Testis (tissue), 2 donors: Measurements from ENCODE around the gene TAS2R46.

Experiments
- POLR2A ChIP-seq: fragments of 450-650 bp; IDR thresholded peaks from one replicate; pipeline ENCODE4 v1.6.1; 2017; ENCODE audit warnings: antibody characterized with exemption, mild to moderate bottlenecking, moderate library complexity
- TF ChIP-seq, protein P1 (sequence below), 3 experiments: fragments of 450-650 bp in 2 of 3; fragments of 200-600 bp in 1 of 3; sonication (generic) in 1 of 3; IDR thresholded peaks; one replicate each; pipeline ENCODE4 v1.5.1; 2016 to 2019; ENCODE audit warnings: antibody characterized with exemption in 3 of 3, mild to moderate bottlenecking in 2 of 3, moderate library complexity in 1 of 3

DNA sequence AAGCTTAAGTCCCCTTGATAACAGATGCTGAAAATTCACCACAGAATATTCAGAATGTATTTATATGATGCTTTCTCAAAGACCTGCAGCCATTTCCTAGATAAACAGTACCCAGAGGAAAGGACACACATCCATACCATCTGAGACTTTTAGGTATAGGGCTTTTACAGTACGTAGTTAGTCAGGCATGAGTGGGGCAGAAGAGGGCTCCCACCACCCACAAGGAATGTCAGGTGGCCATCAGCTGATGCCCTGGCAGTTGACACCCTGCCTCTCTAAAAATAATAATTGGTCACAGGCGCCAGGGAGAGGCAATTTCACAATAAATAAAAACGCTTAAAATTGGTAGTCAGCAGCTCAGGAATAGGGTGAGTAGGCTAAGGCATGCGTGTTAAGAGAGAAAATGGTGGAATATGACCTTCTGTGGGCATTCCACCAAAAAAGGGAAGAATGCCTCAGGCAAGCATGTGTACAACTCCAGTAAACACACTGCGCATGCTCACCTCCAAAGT is 7.8 kb upstream of the TAS2R46 start:
- TF ChIP-seq POLR2A: no peak
- TF ChIP-seq, protein P1, sequence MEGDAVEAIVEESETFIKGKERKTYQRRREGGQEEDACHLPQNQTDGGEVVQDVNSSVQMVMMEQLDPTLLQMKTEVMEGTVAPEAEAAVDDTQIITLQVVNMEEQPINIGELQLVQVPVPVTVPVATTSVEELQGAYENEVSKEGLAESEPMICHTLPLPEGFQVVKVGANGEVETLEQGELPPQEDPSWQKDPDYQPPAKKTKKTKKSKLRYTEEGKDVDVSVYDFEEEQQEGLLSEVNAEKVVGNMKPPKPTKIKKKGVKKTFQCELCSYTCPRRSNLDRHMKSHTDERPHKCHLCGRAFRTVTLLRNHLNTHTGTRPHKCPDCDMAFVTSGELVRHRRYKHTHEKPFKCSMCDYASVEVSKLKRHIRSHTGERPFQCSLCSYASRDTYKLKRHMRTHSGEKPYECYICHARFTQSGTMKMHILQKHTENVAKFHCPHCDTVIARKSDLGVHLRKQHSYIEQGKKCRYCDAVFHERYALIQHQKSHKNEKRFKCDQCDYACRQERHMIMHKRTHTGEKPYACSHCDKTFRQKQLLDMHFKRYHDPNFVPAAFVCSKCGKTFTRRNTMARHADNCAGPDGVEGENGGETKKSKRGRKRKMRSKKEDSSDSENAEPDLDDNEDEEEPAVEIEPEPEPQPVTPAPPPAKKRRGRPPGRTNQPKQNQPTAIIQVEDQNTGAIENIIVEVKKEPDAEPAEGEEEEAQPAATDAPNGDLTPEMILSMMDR (IDR thresholded peaks at IDR 0.05): no peak
